OCI-LY1 (cell line): Measurements from ENCODE around the gene SMYD4.

Experiments used
- H2AFZ ChIP-seq: fragments of 200-600 bp; sonication (generic), shearing (Covaris generic); 2 replicates; pipeline ENCODE4 v1.6.0; 2014; ENCODE audit warnings: antibody characterized with exemption, mild to moderate bottlenecking, low read length
- H3F3A ChIP-seq: fragments of 200-600 bp; sonication (generic), shearing (Covaris generic); 2 replicates; pipeline ENCODE4 v1.6.0; 2014; ENCODE audit warnings: mild to moderate bottlenecking, antibody characterized with exemption, low read length, moderate library complexity; ENCODE audit not compliant: insufficient read depth
- H3K27ac ChIP-seq: fragments of 200-600 bp; sonication (generic); 2 replicates; pipeline ENCODE4 v1.5.1; 2014; ENCODE audit warnings: low read length, mixed run types, mild to moderate bottlenecking, low read depth; ENCODE audit not compliant: poor library complexity, severe bottlenecking
- H3K27me3 ChIP-seq: fragments of 200-600 bp; sonication (generic); 2 replicates; pipeline ENCODE4 v1.6.0; 2014; ENCODE audit warnings: antibody characterized with exemption, mild to moderate bottlenecking, low read length, moderate library complexity; ENCODE audit not compliant: insufficient read depth
- H3K36me3 ChIP-seq: fragments of 200-600 bp; sonication (generic); 2 replicates; pipeline ENCODE4 v1.6.1; 2014; ENCODE audit warnings: mild to moderate bottlenecking, antibody characterized with exemption, low read length, moderate library complexity, mixed read lengths; ENCODE audit not compliant: insufficient read depth
- H3K4me1 ChIP-seq: fragments of 200-600 bp; sonication (generic); 2 replicates; pipeline ENCODE4 v1.5.1; 2014; ENCODE audit warnings: mild to moderate bottlenecking, low read length, moderate library complexity; ENCODE audit not compliant: insufficient read depth, severe bottlenecking
- H3K4me2 ChIP-seq: fragments of 200-600 bp; sonication (generic), shearing (Covaris generic); 2 replicates; pipeline ENCODE4 v1.6.1; 2014; ENCODE audit warnings: low read length
- H3K4me3 ChIP-seq: fragments of 200-600 bp; sonication (generic); 2 replicates; pipeline ENCODE4 v1.5.1; 2014; ENCODE audit warnings: low read length, low read depth, mild to moderate bottlenecking, mixed read lengths; ENCODE audit not compliant: poor library complexity, severe bottlenecking
- H3K79me2 ChIP-seq: fragments of 200-600 bp; shearing (Covaris generic); 2 replicates; pipeline ENCODE4 v1.6.1; 2016; ENCODE audit warnings: mixed run types, low read length, mixed read lengths; ENCODE audit not compliant: insufficient read depth
- H3K9ac ChIP-seq: fragments of 200-600 bp; sonication (generic), shearing (Covaris generic); 2 replicates; pipeline ENCODE4 v1.6.1; 2014; ENCODE audit warnings: mild to moderate bottlenecking, low read length, mixed read lengths
- H3K9me2 ChIP-seq: fragments of 200-600 bp; sonication (generic), shearing (Covaris generic); 2 replicates; pipeline ENCODE4 v1.6.1; 2014; ENCODE audit warnings: low read depth, mild to moderate bottlenecking, low read length, mixed read lengths
- H3K9me3 ChIP-seq: fragments of 200-600 bp; shearing (Covaris generic); 2 replicates; pipeline ENCODE4 v1.6.1; 2014; ENCODE audit warnings: low read length, mixed read lengths
- H4K20me1 ChIP-seq: fragments of 200-600 bp; sonication (generic), shearing (Covaris generic); 2 replicates; pipeline ENCODE4 v1.6.0; 2016; ENCODE audit warnings: mild to moderate bottlenecking, low read length; ENCODE audit not compliant: insufficient read depth
- EZH2 ChIP-seq: fragments of 200-600 bp; sonication (generic), shearing (Covaris generic); IDR thresholded peaks from 2 replicates; pipeline ENCODE4 v1.8.0; 2017; ENCODE audit warnings: borderline replicate concordance, mixed run types, mild to moderate bottlenecking, antibody characterized with exemption, low read length, moderate library complexity, mixed read lengths
- TF ChIP-seq, protein P1 (sequence below): fragments of 200-600 bp; sonication (generic), shearing (Covaris generic); IDR thresholded peaks from 2 replicates; pipeline ENCODE4 v1.5.1; 2017; ENCODE audit warnings: mild to moderate bottlenecking, antibody characterized with exemption, low read length, moderate library complexity, mixed read lengths

The SMYD4 gene

DNA sequence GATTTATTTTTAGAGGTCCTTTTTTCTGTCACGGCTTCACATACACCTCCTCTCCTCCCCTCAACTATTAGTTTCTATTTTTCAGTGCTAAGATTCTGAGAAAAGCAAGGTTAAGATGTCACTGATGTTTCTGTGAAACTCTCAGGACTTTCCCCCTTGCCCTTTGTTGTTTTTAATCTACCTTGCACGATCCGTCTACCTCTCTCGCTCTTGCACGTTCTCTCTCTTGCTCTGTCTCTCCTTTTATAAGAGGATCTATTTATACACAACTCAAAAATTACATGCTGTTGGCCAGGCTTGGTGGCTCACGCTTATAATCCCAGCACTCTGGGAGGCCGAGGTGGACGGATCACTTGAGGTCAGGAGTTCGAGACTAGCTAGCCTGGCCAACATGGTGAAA, 43.7 kb upstream of the SMYD4 start:
- H2AFZ ChIP-seq, result no peak overlapping the region
- no peak overlapping the region for H3K9ac ChIP-seq
- TF ChIP-seq EZH2, result no peak
- TF ChIP-seq, protein P1, sequence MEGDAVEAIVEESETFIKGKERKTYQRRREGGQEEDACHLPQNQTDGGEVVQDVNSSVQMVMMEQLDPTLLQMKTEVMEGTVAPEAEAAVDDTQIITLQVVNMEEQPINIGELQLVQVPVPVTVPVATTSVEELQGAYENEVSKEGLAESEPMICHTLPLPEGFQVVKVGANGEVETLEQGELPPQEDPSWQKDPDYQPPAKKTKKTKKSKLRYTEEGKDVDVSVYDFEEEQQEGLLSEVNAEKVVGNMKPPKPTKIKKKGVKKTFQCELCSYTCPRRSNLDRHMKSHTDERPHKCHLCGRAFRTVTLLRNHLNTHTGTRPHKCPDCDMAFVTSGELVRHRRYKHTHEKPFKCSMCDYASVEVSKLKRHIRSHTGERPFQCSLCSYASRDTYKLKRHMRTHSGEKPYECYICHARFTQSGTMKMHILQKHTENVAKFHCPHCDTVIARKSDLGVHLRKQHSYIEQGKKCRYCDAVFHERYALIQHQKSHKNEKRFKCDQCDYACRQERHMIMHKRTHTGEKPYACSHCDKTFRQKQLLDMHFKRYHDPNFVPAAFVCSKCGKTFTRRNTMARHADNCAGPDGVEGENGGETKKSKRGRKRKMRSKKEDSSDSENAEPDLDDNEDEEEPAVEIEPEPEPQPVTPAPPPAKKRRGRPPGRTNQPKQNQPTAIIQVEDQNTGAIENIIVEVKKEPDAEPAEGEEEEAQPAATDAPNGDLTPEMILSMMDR, result no peak
- no peaks in the 10 kb centered on the region for H3F3A ChIP-seq
- no peaks in the 10 kb centered on the region for H3K9me2 ChIP-seq
- H3K4me1 ChIP-seq, result no peaks in the 10 kb centered on the region
- H3K27me3 ChIP-seq, result no peaks in the 10 kb centered on the region
- no peaks in the 10 kb centered on the region for H3K79me2 ChIP-seq
- H3K27ac ChIP-seq, result no peak overlapping the region
- no peak overlapping the region for H3K4me2 ChIP-seq
- no peak overlapping the region for H3K4me3 ChIP-seq
- no peaks in the 10 kb centered on the region for H4K20me1 ChIP-seq
- peaks cover 89% of the 10 kb centered on the region for H3K36me3 ChIP-seq
- H3K9me3 ChIP-seq, result no peaks in the 10 kb centered on the region

DNA sequence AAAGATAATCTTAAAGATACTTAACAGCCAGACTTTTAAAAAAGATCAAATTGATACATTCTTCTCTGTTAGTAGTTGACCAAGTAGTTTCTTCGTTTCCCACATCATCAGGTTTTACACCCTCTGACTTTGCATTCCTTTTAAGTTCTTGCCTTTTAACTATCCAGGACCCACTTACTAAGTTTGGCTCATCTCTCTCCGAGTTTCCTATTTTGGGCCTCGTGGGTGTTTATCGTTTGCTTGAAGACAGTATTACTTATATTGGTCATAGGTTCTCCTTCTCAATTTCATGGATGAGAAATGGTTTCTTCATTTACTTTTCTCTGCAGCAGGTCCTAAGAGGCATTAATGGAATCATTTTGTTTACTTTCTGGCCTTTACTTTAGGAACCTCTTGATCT, 43.3 kb upstream of the SMYD4 start:
- H3K27me3 ChIP-seq, result no peaks in the 10 kb centered on the region
- H4K20me1 ChIP-seq, result no peaks in the 10 kb centered on the region
- H3K27ac ChIP-seq, result no peak overlapping the region
- H3K4me3 ChIP-seq, result no peak overlapping the region
- no peaks in the 10 kb centered on the region for H3K9me2 ChIP-seq
- H3F3A ChIP-seq, result no peaks in the 10 kb centered on the region
- H3K36me3 ChIP-seq, result peaks cover 89% of the 10 kb centered on the region
- H3K9me3 ChIP-seq, result no peaks in the 10 kb centered on the region
- H3K9ac ChIP-seq, result no peak overlapping the region
- no peak for TF ChIP-seq EZH2
- TF ChIP-seq, protein P1, result no peak
- no peak overlapping the region for H2AFZ ChIP-seq
- H3K4me1 ChIP-seq, result no peaks in the 10 kb centered on the region
- no peaks in the 10 kb centered on the region for H3K79me2 ChIP-seq
- H3K4me2 ChIP-seq, result no peak overlapping the region

DNA sequence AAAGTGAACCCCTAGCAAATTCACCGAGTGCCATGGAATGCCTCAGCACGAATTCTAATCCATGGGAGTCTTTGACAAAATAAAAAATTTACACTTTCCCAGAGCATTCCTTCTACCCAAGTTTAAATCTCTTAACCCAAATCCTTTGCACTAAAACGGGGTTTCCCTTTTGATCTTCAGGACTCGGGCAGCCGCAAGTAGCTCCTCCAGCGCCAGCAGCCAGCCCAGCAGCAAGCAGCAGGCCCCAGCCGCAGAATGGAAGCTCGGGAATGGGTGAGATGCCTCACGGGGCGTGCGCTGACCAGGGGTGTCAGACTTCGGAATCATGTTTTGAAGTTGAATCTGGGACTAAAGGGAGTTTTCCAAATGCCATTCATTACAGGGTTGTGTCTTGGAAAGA, 42.6 kb upstream of the SMYD4 start:
- Histone ChIP-seq H3K36me3 (peaks cover 87% of the 10 kb centered on the region), H3K4me2 (no peak overlapping the region), H3K27me3 (no peaks in the 10 kb centered on the region)

More for the DNA sequence above, 42.6 kb upstream of the SMYD4 start:
- no peak overlapping the region for H2AFZ ChIP-seq
- no peaks in the 10 kb centered on the region for H3K4me1 ChIP-seq
- H3K27ac ChIP-seq, result no peak overlapping the region
- H3K9me2 ChIP-seq, result no peaks in the 10 kb centered on the region
- no peak overlapping the region for H3K9ac ChIP-seq
- no peaks in the 10 kb centered on the region for H3K9me3 ChIP-seq
- no peaks in the 10 kb centered on the region for H3F3A ChIP-seq
- H3K4me3 ChIP-seq, result no peak overlapping the region
- TF ChIP-seq, protein P1, result no peak
- TF ChIP-seq EZH2, result no peak
- no peaks in the 10 kb centered on the region for H4K20me1 ChIP-seq
- H3K79me2 ChIP-seq, result no peaks in the 10 kb centered on the region
